Activated B cell treated with CpG ODN at 0.5 μM for 24 hours (primary cell): Measurements from ENCODE around the gene HDGFL1. TPM values are rescaled to one million over a fixed set of nuclear protein-coding genes. Genes with fewer than 3 reads are reported as not detected.

Source experiments
- ATAC-seq: fragments of 200-7000 bp; cut with Tn5 transposase; one replicate; pipeline ENCODE4 v1.10.0; 2021; ENCODE audit warnings: low read depth, mild to moderate bottlenecking, moderate library complexity
- CTCF ChIA-PET: fragments of 350-600 bp; sonication (Branson Sonifier 250); formaldehyde crosslinking; loops from one replicate; lab custom pipeline; 2021; ENCODE audit warnings: antibody characterized with exemption; lab: Charles Lee
- POLR2A ChIA-PET: fragments of 350-600 bp; sonication (Branson Sonifier 250); formaldehyde crosslinking; loops from one replicate; lab custom pipeline; 2021; ENCODE audit warnings: antibody characterized with exemption; lab: Charles Lee
- DNase-seq: peaks from one replicate; pipeline ENCODE4 v3.0.0; 2022
- H3K27ac Mint-ChIP-seq: one replicate; pipeline ENCODE4 v1.8.0; 2020; ENCODE audit warnings: mixed read lengths
- H3K27me3 Mint-ChIP-seq: one replicate; pipeline ENCODE4 v1.8.0; 2021; ENCODE audit warnings: mixed read lengths
- H3K36me3 Mint-ChIP-seq: one replicate; pipeline ENCODE4 v1.8.0; 2021; ENCODE audit warnings: low read depth, mixed read lengths
- H3K4me1 Mint-ChIP-seq: one replicate; pipeline ENCODE4 v1.8.0; 2021; ENCODE audit warnings: mixed read lengths
- H3K4me3 Mint-ChIP-seq: one replicate; pipeline ENCODE4 v1.8.0; 2020; ENCODE audit warnings: mild to moderate bottlenecking, mixed read lengths
- H3K9me3 Mint-ChIP-seq: one replicate; pipeline ENCODE4 v1.8.0; 2020; ENCODE audit warnings: mixed read lengths
- intact Hi-C: fragments of 100-400 bp; cut with micrococcal nuclease; formaldehyde crosslinking; loops from one replicate; pipeline ENCODE4 v1.15.1; 2024
- total RNA-seq: library from RNA; stranded (reverse); gene quantifications from 2 replicates; pipeline ENCODE4 v1.2.3, GENCODE V29; 2022
- TF ChIP-seq, protein P1 (sequence below): fragments of 200-600 bp; IDR thresholded peaks from one replicate; pipeline ENCODE4 v1.8.0; 2022; ENCODE audit warnings: antibody characterized with exemption, mild to moderate bottlenecking

HDGFL1 gene
- total RNA-seq: not detected in 2 replicates

DNA sequence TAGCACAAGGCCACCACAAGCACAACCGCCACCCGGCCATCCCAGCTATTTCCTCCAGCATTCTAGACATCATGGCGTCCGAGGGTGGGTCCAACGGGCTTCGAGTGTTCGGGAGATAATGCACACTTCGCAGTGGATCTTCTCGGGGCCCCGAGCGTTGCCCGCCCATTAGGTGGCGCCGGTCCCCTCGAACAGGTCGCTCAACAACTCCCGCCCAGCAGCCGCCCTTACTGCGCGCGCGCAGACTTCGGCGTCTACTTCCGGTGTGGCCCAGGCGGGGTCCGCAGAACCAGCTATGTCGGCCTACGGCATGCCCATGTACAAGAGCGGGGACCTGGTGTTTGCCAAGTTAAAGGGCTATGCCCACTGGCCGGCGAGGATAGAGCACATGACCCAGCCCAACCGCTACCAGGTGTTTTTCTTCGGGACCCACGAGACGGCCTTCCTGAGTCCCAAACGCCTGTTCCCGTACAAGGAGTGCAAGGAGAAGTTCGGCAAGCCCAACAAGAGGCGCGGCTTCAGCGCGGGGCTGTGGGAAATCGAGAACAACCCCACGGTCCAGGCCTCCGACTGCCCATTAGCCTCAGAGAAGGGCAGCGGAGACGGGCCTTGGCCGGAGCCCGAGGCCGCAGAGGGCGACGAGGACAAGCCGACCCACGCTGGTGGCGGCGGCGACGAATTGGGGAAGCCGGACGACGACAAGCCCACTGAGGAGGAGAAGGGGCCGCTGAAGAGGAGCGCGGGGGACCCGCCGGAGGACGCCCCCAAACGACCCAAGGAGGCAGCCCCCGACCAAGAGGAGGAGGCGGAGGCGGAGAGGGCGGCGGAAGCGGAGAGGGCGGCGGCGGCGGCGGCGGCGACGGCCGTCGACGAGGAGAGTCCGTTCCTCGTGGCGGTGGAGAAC is at the start of gene HDGFL1:
TSS of gene HDGFL1 (plus strand) at position 286 of the 904 bp plus-strand sequence. CDS start at position 296, 10 bp downstream.
- H3K4me1 Mint-ChIP-seq: no peaks in the 10 kb centered on the region
- H3K27me3 Mint-ChIP-seq: no peaks in the 10 kb centered on the region
- TF ChIP-seq, protein P1, sequence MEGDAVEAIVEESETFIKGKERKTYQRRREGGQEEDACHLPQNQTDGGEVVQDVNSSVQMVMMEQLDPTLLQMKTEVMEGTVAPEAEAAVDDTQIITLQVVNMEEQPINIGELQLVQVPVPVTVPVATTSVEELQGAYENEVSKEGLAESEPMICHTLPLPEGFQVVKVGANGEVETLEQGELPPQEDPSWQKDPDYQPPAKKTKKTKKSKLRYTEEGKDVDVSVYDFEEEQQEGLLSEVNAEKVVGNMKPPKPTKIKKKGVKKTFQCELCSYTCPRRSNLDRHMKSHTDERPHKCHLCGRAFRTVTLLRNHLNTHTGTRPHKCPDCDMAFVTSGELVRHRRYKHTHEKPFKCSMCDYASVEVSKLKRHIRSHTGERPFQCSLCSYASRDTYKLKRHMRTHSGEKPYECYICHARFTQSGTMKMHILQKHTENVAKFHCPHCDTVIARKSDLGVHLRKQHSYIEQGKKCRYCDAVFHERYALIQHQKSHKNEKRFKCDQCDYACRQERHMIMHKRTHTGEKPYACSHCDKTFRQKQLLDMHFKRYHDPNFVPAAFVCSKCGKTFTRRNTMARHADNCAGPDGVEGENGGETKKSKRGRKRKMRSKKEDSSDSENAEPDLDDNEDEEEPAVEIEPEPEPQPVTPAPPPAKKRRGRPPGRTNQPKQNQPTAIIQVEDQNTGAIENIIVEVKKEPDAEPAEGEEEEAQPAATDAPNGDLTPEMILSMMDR: no peak
- POLR2A ChIA-PET: no interaction called here
- H3K27ac Mint-ChIP-seq: no peak within 1 kb of the TSS
- no peaks in the 10 kb centered on the region for H3K9me3 Mint-ChIP-seq
- CTCF ChIA-PET: no interaction called here
- DNase-seq (no peak), ATAC-seq (no peak)
- intact Hi-C loops: no loop called here
- H3K36me3 Mint-ChIP-seq: no peaks in the 10 kb centered on the region
- no peak within 1 kb of the TSS for H3K4me3 Mint-ChIP-seq

DNA sequence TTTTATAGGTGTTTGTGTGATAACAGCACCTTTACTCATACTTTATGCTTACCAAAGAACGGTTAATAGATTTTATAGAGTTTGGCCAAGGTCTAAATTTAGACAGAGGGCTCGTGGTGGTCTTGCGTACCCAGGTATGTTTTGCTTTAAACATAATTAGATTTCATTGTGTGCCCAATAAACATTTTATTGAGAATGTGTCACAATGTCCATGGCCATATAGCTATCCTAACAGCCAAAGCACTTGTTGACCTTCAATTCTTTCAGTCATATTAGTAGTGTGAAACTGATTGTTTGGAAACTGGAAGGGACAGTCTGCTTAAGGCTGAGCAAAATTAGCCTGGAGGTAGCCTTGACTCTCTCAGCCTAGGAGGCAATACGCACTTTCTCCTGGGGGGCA is 48.3 kb upstream of the HDGFL1 start:
- Mint-ChIP-seq H3K36me3 (no peaks in the 10 kb centered on the region), H3K27me3 (no peaks in the 10 kb centered on the region), H3K27ac (no peak overlapping the region), H3K4me1 (no peaks in the 10 kb centered on the region), H3K9me3 (no peaks in the 10 kb centered on the region), H3K4me3 (no peak overlapping the region)
- TF ChIP-seq, protein P1: no peak
- ChIA-PET POLR2A (no interaction called here), CTCF (no interaction called here)
- no peak for ATAC-seq
- no peak for DNase-seq
- intact Hi-C loops: no loop called here

DNA sequence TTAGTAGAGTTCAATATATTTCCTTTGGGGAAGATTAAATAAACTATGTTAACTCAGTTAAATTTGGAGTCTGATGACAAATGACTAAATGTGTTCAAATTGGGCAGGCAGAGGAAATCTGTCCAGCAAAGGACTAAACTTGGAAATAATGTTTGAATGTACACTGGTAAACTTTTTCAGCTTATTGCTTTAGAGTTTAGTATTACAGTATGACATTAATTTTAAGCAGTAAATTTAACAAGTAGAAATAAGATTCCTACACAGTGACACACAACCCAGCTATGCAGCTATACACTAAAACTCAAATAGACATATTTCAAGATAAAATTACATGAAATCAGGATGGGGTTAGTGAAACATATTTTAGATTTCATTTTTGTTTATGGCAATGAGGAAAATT is 42.6 kb upstream of the HDGFL1 start:
- Mint-ChIP-seq H3K9me3 (no peaks in the 10 kb centered on the region), H3K4me3 (no peak overlapping the region), H3K27ac (no peak overlapping the region), H3K36me3 (no peaks in the 10 kb centered on the region), H3K27me3 (no peaks in the 10 kb centered on the region), H3K4me1 (no peaks in the 10 kb centered on the region)
- intact Hi-C loops: no loop called here
- ATAC-seq: no peak
- DNase-seq: no peak
- CTCF ChIA-PET: no interaction called here
- POLR2A ChIA-PET: no interaction called here
- TF ChIP-seq, protein P1: no peak

DNA sequence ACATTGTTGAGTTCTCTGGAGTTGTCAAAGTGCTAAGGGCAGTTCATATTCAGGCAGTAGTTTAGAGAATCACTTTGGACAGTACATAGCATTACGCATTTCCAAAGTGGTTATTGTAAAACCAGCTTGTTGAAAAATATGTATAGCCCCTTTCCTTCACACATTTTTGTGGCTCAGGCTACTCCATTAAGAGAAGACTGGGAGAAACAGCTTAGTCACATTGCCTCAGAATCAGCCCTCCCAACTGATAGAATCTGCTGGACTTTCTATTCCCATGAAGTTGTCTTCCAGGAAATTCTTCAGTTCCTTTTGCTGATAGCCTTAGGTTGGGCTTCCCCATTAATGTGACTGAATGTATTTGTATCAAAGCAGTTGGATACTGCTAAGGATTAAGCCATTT is 39.5 kb upstream of the HDGFL1 start:
- intact Hi-C loops: no loop called here
- ChIA-PET POLR2A (no interaction called here), CTCF (no interaction called here)
- no peak for DNase-seq
- H3K4me1 Mint-ChIP-seq: no peaks in the 10 kb centered on the region
- no peak for ATAC-seq
- no peaks in the 10 kb centered on the region for H3K9me3 Mint-ChIP-seq
- TF ChIP-seq, protein P1: no peak
- no peak overlapping the region for H3K4me3 Mint-ChIP-seq
- no peaks in the 10 kb centered on the region for H3K27me3 Mint-ChIP-seq
- no peaks in the 10 kb centered on the region for H3K36me3 Mint-ChIP-seq
- H3K27ac Mint-ChIP-seq: no peak overlapping the region

DNA sequence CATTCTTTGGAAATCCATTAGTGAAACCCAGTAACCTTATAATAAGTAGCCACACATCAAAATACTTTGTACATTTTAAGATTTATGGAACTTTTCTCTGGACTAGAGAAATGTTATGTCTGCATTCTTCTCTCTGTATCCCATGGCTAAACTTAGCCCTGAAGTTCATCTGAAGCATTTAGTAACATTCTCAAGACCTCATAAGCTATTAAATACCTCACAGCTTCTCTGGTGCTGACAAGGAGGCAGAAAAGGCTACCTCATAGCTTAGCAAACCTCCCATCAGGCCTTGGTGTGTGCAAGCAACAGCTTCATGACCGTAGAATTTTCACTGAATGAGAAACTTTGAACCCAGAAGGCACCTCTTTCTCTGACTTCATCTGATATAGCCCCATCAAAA is 38.9 kb upstream of the HDGFL1 start:
- Mint-ChIP-seq H3K9me3 (no peaks in the 10 kb centered on the region), H3K27ac (no peak overlapping the region), H3K27me3 (no peaks in the 10 kb centered on the region), H3K36me3 (no peaks in the 10 kb centered on the region), H3K4me3 (no peak overlapping the region), H3K4me1 (no peaks in the 10 kb centered on the region)
- ChIA-PET POLR2A (no interaction called here), CTCF (no interaction called here)
- TF ChIP-seq, protein P1: no peak
- ATAC-seq (no peak), DNase-seq (no peak)
- intact Hi-C loops: no loop called here
